Epidermal melanocyte (primary cell): ENCODE data around the gene NME9.
"Not testable (repeated sequence)": the region's sequence is repeated elsewhere in the genome, so short reads cannot be mapped to it uniquely, and the experiment has no call there.

Source experiments
- DNase-seq: peaks from one replicate; pipeline ENCODE4 v3.0.0; 2011; ENCODE audit warnings: low spot score; ENCODE audit not compliant: insufficient read length

The NME9 gene, protein sequence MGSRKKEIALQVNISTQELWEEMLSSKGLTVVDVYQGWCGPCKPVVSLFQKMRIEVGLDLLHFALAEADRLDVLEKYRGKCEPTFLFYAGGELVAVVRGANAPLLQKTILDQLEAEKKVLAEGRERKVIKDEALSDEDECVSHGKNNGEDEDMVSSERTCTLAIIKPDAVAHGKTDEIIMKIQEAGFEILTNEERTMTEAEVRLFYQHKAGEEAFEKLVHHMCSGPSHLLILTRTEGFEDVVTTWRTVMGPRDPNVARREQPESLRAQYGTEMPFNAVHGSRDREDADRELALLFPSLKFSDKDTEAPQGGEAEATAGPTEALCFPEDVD

DNA sequence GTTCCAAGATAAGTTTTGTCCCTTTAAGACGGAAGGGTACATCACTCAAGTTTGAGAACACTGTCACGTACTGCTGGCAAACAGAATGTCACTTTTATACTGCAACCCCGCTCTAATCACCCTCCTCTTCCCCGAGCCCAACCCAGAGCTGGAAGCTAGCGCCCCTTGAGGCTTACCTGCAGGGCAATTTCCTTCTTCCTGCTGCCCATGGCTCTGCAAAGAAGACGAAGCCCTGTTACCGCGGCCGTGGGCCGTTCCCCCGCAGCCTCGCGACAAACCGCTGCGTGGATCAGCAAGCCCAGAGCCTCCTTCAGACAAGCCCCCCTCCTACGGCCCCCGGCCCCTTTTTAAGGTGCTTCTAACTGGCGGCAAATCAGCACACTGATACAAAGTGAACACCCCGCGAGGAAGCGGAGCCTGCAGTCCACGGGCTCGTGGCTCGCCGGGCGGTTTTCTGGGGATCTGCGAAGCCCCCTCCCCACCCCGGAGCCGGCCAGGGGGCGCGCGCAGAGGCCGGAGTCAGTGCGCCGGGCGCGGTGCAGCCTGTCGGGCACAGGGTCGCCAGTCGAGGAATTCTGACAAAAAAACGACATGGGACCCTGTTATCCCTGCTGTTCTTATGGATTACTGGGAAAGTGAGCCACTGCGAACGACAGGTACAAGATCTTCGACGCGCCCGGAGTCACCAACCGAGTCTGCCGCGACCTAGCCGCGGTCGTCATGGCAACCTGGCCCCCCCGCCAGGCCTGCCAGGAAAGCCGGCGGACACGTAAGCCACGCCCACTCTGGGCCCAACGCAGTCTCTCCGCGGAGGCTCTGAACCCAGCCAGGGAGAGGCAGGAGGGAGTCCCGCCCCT is at the start of gene NME9:
Gene NME9, minus strand, starts transcription at position 725 of the 857 bp plus-strand sequence. Its CDS starts 516 bp downstream, at position 209.
- peak; percentile 78 for DNase-seq

DNA sequence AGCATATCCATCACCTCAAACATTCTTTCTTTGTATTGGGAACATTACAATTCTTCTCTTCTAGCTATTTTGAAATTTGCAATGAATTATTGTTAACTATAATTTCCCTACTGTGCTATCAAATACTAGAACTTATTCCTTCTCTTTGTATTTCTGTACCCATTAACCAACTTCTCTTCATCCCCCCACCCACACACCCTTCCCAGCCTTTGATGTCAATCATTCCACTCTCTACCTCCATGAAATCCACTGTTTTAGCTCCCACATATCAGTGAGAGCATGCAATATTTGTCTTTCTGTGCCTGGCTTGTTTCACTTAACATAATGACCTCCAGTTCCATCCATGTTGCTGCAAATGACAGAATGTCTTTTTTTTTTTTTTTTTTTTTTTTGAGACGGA is 49.3 kb upstream of the NME9 start:
- no peak for DNase-seq

DNA sequence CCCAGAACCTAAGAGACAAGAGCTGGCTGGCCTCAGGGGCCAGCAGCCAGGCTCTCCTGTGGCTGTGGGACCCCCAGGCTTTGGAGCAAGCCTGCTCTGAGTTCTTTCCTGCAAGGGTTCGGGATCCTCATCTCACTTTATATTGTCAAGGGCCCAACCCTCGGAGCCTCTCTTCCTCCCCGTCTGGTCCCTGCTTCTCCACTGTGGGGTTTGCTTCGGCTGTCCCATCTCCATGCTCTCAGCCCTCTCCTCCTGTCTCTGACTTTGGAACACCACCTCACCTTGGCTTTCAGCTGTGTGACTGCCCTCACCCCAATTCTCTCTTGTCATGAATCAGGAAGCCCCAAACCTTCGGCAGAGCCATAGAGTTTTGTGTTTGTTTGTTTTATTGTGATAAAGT is 48.7 kb upstream of the NME9 start:
- no peak for DNase-seq

DNA sequence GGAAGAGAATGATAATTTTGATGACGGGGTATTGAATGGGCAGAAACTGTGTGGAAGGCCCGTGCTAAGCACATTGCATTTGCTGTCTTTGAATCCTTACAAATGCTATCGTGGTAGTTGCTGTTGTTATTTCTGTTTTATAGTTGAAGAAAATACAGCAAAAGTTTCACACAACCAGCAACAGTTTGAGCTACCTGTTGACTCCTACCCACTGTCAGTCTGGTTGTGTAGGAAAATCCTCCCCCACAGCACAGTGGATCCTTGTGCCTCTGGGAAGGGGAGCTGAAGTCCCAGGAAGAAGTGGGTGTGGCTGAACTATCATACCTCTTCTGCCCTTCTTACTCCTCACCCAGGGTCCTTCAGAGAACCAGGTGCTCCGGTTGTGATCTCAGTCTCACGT is 48.2 kb upstream of the NME9 start:
- no peak for DNase-seq

DNA sequence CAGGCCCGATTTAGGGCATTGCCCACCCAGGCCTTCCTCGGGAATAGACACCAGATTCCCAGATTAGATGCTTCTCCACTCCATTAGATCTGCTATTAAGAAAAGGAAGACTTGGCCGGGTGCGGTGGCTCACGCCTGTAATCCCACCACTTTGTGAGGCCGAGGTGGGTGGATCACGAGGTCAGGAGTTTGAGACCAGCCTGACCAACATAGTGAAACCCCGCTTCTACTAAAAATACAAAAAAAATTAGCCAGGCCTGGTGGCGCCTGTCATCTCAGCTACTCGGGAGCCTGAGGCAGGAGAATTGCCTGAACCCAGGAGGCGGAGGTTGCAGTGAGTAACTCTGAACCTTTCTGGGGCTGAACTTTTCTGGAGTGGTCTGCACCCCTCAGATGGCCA is 47.6 kb upstream of the NME9 start:
- not testable (repeated sequence) for DNase-seq

DNA sequence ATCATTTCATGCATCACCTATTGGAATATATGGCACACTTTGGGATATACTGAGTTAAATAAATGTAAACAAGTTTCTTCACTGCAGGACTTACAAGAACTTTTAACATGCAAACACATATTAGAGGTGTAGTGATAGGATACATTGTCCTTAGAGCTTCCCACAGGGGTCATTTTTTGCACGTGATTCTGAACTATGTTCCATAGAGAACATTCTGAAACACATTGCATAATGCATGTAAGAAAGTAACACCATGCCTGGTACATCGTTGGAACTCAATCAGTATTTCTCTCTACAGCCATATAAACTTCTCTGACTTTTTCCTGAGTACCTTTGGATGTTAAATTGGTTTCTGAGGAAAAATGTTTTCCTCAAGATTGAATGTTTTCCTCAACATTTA is 47.0 kb upstream of the NME9 start:
- DNase-seq: no peak

DNA sequence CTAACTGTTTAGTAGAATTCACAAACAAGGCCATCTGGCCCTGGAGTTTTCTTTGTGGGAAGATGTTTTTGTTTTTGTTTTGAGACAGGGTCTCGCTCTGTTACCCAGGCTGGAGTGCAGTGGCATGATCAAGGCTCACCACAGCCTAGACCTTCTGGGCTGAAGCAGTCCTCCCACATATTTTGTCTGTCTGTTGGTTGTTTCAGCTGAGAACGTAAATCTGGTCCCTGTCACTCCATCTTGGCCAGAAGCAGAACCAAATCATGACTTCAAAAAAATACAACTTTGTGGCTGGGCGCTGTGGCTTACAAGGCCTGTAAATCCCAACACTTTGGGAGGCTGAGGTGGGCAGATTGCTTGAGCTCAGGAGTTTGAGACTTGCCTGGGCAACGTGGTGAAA is 45.8 kb upstream of the NME9 start:
- DNase-seq: no peak

DNA sequence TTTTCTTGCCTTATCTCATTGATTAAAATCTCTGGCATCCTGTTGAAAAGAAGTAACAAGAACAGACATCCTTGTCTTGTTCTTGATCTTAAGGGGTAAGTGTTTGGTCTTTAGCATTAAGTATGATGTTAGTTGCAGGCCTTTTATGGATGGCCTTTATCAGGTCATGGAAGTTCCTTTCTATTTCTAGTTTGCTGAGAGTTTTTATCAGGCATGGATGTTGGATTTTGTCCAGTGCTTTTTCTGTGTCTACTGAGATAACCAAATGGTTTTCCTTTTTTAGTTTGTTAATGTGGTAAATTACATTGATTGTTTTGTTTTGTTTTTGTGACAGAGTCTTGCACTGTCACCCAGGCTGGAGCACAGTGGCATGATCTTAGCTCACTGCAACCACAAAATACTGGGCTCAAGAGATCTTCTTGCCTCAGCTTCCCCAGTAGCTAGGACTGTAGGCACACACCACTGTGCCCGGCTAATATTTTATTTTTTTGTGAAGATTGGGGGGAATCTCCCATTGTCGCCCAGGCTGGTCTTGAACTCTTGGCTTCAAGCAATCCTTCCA is 45.0 kb upstream of the NME9 start:
- DNase-seq: no peak

DNA sequence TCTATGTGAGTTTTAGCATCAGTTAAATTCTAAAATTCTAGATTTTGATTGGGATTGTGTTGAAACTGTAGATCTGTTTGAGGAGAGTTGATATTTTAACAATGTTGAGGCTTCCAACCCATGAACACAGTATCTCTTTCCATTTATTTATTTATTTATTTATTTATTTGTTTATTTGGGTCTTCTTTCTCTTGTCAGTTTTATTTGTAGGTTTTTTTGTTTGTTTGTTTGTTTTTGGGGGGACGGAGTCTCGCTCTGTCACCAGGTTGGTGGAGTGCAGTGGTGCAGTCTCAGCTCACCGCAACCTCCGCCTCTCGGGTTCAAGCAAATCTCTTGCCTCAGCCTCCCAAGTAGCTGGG is 44.1 kb upstream of the NME9 start:
- no peak for DNase-seq

DNA sequence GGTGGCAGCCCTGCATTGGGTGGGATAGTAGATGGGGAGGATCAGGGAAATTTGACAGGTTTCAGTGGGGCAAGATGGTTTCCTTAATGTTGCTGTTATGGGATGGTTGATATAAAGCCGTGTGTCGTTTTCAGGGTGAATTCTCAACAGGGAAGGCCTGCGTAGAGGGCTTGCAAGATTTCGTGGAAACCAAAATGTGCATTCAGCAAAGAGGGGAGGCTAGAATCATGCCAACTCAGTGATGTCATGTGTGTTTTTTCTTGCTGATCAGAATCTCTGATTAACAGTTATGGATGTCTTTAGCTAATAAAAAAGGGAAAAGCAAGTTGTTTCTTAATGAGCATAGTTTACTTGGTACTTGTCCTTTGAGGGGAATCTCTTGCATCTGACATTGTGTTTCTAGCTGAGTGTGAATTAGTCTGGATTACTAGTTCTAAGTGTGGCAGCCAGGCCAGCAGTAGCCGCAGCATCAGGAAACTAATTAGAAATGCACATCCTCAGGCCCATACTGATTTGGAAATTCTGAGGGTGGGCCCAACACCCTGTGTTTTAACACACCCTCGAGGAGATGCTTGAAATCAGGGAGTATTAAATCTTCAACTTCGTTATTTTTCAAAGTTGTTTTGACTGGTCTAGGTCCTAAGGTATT is 43.6 kb upstream of the NME9 start:
- DNase-seq: no peak

DNA sequence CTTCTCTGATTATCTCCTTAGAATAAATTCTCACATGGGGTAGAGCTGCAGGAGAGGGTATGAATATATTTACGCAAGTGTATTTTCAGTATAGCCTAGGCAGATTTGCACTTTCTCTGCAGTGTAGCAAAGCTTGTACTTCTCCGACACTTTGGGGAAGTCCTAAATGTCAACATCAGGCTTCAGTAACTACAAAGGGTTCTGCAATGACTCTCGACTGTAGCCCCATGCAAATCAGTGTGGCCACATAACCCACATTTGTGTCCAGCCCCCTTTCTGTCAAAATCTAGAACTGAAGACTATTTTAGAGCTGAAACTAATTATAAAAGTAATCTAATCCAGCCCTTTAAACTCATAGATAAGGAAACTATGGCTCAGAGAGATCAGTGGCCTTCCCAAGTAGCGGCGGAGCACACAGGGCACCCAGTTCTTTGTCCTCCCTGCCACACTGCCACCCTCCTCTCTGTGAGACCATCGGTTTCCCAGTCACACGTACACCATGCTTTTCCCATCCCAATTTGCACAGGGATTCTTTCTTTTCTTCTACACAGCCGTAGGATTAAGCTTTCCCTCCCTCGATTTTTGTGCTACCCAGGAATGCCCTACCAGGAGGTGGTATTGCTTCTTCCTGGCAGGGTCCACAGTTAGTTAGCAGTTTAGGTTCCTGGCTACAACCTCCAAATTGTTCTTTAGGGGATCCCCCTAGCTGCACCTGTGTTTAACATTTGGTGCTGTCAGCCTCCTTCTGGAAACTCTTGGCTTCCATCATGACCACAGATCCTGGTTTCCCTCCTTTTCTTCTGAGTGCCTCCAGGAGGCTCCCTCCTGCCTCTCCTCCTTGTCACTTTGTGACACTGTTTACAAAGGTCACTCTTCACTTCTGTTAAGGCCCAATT is 41.7 kb upstream of the NME9 start:
- DNase-seq: no peak

DNA sequence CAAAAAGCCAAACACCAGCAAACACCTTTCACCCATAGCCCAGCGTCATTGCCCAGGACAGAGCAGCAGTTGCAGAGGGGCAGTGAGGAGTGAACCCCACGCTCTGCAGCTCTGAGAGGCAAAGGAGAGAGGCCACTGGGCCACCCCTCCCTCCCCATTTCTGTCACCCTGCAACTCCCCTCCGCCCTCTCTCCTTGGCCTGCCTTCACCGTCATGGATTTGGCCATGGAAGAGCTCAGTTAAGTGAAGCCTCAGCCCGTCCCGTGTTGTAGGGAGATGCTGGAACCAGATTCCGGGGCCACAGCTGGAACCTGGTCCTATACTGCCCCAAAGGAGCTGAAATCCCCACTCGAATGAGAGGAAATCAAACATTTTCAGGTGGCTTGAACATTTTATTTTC is 40.7 kb upstream of the NME9 start:
- no peak for DNase-seq

DNA sequence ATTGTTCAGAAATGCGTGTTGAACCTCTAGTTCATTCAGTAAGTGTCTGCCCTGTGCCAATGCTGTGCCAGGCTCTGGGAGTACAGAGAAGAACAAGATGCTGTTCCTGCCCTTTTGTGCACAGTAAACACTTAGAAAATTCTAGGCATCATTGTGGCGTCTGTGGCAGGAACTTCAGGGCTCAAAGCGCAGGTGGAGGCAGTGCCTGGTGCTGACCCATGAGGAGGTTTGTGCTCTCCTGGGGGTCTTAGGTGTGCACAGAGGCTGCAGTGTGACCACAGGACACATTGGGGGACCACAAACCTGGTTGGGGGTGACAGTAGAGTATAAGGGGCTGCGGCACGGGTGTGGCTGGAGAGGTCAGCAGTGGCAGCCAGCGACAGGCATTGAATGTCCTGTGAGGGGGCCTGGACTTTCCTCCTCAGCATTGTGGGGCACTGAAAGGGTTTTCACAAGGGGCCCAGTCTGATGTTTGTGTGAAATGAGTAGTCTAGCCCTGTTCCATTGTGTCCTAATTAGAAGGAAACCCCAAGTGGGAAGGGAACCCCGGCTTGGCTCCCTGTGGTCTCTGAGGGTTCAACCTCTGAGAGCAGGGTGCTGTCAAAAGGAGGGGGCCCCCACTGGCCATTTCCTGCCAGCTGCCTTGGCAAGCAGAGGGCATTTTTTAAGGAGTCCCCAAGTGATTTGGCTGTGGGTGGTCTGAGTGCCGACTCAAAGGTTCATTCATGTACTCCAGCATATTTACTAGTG is 39.7 kb upstream of the NME9 start:
- DNase-seq: no peak

DNA sequence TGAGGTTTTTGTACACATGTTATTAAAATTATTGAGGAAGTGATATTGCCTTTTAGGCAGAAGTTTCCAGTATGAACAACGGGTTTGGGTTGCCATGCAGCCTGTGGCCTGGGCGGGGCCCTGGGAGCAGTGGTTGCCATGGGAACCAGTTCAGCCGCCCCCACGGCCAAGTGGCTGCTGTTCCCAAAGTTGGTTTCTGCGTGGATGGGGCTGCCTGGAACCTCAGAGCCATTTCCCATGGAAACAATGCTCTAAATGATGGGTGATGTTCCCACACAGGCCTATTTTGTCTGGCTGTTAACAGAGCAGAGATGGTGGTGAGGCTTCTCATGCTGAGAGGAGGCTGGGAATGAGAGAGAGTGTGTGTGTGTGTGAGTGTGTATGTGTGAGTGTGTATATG is 38.3 kb upstream of the NME9 start:
- no peak for DNase-seq

DNA sequence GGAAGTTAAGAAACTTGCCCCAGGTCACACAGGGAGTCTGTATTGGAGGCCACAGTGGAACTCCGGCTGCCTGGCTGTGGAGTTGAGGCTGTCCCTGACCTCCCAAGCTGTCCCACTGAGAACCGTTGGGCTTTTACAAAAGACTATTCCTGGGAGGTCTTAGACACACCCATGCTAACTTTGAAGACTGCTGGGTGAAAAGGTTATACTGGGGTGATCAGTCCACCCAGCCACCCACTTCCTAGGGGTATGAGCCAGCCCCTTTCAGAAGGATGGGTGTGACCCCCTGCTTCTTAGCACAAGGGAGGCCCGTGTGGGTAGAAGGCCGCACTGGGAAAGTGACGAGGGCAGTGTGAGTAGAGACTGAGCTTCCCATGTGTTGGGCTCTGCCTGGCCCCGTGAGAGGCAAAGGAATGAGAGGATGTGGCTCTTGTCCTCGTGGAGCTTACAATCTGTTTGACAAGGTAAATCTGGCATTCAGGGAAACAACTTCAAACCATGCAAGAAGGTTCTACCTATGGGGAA is 37.7 kb upstream of the NME9 start:
- no peak for DNase-seq

DNA sequence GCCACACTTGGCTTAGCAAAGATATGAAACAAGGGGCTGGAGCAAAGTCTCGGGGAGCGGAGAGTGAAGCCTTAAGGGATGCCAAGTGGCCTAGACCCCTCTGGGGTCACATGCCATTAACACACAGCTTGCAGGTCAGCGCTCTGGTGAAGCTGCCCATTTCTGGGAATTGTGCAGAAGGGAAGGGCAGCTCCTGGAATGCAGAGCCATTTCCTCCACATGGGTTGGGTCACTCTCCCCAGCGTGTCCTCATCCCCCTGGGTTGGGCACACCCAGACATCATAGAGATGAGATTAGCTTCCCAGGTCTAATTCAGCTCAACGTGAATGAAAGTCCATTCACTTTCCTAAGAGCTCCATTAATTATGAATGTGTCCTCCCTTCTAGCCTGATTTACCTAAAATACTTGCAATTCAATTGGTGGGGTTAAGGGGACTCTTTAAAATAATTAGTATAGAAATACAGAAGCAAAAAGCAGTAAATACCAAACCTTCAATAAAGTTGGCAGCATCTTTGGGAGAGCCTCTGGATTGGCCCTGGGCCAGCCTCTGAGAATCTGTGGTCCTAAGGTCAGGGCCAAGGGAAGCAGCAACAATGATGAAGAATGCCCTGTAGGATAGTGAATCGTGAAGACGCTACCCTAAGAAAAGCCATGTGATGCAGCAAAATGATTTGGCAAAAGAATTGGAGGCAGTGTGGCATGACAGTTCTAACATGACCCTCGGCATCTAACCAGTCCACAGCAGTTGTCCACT is 36.5 kb upstream of the NME9 start:
- no peak for DNase-seq

DNA sequence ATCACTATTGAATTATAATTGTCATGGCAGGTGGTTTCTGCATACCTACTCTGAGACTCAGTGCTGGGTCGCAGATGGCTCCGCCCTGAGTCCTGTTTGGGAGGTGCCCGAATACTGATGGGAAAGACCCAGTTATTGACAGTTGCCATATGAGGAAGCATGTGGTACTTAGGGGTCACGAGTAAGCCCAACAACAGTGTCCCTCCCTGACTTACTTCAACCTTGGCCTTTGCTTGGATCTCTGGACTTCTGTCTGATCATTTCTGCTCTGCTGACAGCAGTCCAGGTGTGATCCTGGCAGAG is 35.6 kb upstream of the NME9 start:
- DNase-seq: no peak

DNA sequence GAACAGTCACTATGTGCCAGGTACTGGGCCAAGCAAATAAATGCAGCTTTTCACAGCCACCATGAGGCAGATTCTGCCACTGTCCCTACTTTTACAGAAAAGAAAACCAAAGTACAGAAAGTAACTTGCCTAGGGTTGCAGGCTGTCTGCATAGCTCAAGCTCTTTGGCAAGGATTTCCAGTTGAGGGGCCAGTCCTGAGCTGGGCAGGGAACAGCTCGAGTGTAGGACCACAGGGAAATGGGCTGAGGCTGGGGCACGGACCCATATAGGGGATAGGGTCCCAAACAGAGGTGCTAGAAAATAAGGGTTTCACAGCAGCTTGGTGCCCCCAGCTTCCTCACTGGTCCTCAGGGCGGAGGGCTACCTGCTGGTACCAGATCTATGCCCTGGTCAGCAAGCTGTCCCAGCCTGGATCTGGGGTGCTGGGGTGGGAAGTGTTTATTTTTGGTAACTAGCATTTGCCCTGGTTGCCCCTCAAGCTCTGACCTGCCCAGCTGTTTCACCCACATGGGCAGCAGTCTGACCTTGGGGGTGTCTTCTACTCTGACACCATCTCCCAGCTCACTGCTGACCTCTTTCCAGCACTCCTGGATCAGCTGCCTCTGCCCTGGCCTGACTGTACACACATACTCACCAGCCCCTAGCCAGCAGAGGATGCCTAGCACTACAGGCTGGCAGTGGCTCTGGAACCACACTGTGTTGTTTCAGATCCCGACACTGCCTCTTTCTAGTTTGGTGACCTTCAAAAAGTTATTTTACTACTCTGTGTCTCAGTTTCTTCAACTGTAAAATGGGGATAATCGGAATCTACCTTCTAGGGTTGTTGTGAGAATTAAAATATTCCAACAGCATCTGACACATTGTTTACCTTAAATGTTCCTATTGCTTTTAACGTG is 35.0 kb upstream of the NME9 start:
- no peak for DNase-seq

DNA sequence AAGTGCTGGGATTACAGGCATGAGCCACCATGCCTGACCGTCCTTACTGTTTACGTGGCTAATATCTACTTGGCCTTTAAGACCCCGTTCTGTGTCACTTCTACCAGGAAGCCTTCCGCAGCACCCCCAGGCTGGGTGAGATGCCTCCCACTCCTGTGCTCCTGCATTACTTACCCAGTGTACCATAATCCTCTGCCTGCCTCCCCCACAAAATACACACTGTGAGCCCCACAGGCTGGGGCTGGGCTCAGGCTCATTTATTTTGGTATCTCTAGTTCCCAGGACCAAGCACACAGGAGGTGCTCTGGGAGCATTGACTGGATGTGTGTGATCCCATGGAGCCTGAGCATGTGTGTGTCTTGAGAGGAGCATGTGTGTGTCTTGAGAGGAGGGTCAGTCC is 33.7 kb upstream of the NME9 start:
- DNase-seq: no peak
